ENCODE data around the gene DYRK3. TPM values are rescaled to one million over a fixed set of nuclear protein-coding genes. Genes with fewer than 3 reads are reported as not detected.

Gene DYRK3
- total RNA-seq, 1 experiment from 2014 or later = 7.1 TPM

DNA sequence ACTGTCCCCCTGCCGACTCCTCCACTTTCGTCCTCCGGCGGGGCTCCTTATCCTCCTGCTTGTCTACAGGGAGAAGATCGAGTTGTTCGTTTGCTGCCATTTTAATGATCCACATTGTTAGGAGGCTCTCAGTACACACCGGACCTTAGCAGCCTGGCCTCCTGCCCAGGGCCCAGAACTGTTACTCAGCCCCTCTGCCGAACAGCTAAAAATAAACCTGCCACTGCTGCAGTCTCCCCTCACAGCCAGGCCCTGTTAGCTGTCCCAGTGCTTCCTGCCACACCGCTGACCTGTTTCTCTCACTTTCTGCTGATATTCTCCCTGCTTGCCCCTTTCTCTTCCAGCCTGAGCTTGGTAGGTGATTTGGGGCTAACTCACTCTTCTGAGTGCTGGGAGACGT lies 57.7 kb downstream of the DYRK3 start:
- no peak overlapping the region for H3K9ac ChIP-seq (ENCODE audit: low read length)
- no peaks in the 10 kb centered on the region for H3K9me3 ChIP-seq (ENCODE audit: control insufficient read depth in 1 of 2, insufficient read depth in 1 of 2, low read depth in 1 of 2, low read length in 2 of 2)
- ChIA-PET RAD21 (ENCODE audit: low non-redundant PET in 1 of 2, low total read pairs in 2 of 2, uncharacterized antibody in 2 of 2, unreplicated experiment in 2 of 2) (no interaction called here), POLR2A (no interaction called here), CTCF (no interaction called here)
- H2AFZ ChIP-seq (ENCODE audit: low read depth, low read length, poor library complexity, severe bottlenecking) = no peak overlapping the region
- H3K9me2 ChIP-seq (ENCODE audit: insufficient read depth) = no peaks in the 10 kb centered on the region
- no peak for DNase-seq (ENCODE audit: low read depth, low spot score)
- no peak for ATAC-seq
- peaks cover 6 to 25% of the 10 kb centered on the region in 2 experiments for H3K4me1 ChIP-seq (ENCODE audit: control insufficient read depth in 1 of 2, insufficient read depth in 2 of 2, low read length in 2 of 2)
- H3K4me2 ChIP-seq (ENCODE audit: low read length) = no peak overlapping the region
- peaks cover 89% of the 10 kb centered on the region for H3K79me2 ChIP-seq (ENCODE audit: insufficient read depth, low read length)
- no TSS peak for BruUV-seq (replicated peaks)
- H4K20me1 ChIP-seq (ENCODE audit: insufficient read depth) = no peaks in the 10 kb centered on the region
- TF ChIP-seq POLR2A (IDR thresholded peaks at IDR 0.05; ENCODE audit: borderline replicate concordance, extremely low read depth, insufficient read depth, insufficient read length) (no peak), SP1 (IDR thresholded peaks at IDR 0.05; ENCODE audit: low read depth) (no peak), SRF (IDR thresholded peaks at IDR 0.05; ENCODE audit: low read depth) (no peak), SIN3A (IDR thresholded peaks at IDR 0.05; ENCODE audit: low read depth) (no peak), CEBPB (IDR thresholded peaks at IDR 0.05; ENCODE audit: low read depth) (no peak), JUND (IDR thresholded peaks at IDR 0.05) (no peak), ZFX (IDR thresholded peaks at IDR 0.05) (no peak), ELF1 (IDR thresholded peaks at IDR 0.05; ENCODE audit: borderline replicate concordance, low read depth) (no peak), TCF7L2 (IDR thresholded peaks at IDR 0.05; ENCODE audit: borderline replicate concordance, extremely low read depth, insufficient read depth, insufficient read length) (no peak)
- TF ChIP-seq, protein P1, sequence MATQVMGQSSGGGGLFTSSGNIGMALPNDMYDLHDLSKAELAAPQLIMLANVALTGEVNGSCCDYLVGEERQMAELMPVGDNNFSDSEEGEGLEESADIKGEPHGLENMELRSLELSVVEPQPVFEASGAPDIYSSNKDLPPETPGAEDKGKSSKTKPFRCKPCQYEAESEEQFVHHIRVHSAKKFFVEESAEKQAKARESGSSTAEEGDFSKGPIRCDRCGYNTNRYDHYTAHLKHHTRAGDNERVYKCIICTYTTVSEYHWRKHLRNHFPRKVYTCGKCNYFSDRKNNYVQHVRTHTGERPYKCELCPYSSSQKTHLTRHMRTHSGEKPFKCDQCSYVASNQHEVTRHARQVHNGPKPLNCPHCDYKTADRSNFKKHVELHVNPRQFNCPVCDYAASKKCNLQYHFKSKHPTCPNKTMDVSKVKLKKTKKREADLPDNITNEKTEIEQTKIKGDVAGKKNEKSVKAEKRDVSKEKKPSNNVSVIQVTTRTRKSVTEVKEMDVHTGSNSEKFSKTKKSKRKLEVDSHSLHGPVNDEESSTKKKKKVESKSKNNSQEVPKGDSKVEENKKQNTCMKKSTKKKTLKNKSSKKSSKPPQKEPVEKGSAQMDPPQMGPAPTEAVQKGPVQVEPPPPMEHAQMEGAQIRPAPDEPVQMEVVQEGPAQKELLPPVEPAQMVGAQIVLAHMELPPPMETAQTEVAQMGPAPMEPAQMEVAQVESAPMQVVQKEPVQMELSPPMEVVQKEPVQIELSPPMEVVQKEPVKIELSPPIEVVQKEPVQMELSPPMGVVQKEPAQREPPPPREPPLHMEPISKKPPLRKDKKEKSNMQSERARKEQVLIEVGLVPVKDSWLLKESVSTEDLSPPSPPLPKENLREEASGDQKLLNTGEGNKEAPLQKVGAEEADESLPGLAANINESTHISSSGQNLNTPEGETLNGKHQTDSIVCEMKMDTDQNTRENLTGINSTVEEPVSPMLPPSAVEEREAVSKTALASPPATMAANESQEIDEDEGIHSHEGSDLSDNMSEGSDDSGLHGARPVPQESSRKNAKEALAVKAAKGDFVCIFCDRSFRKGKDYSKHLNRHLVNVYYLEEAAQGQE (IDR thresholded peaks at IDR 0.05; ENCODE audit: low read depth) = no peak
- TF ChIP-seq, protein P2, sequence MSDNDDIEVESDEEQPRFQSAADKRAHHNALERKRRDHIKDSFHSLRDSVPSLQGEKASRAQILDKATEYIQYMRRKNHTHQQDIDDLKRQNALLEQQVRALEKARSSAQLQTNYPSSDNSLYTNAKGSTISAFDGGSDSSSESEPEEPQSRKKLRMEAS (IDR thresholded peaks at IDR 0.05) = no peak
- no peak overlapping the region for H3K4me3 ChIP-seq (replicated peaks in 1 of 2; ENCODE audit: low read depth in 1 of 2, low read length in 2 of 2)
- intact Hi-C loops (cut with micrococcal nuclease) = no loop called here
- no peaks in the 10 kb centered on the region for H3K36me3 ChIP-seq (ENCODE audit: control insufficient read depth in 1 of 2, insufficient read depth in 2 of 2, low read length in 2 of 2)
- H3K27ac ChIP-seq (ENCODE audit: low read depth, low read length) = no peak overlapping the region
- H3K27me3 ChIP-seq (ENCODE audit: insufficient read depth, low read length) = no peaks in the 10 kb centered on the region

All from HCT116 (cell line).